Stimulated activated CD4-positive, alpha-beta T cell treated with anti-CD3 and anti-CD28 coated beads, Interleukin-15, amount 100 ng/mL, for 48 hours (primary cell): ENCODE data around the gene RAPGEF4.
"Not testable (repeated sequence)": the region's sequence is repeated elsewhere in the genome, so short reads cannot be mapped to it uniquely, and the experiment has no call there.

Experiments used
- DNase-seq, 2 donors: peaks; one replicate each; pipeline ENCODE4 v3.0.0-alpha.2; 2020; ENCODE audit warnings: low read depth in 2 of 2

RAPGEF4 gene

GRCh38 chr2:172774302-172774701 is 38.7 kb downstream of the RAPGEF4 start:
- no peak for DNase-seq

GRCh38 chr2:172775319-172775718 is 39.7 kb downstream of the RAPGEF4 start:
- no peak for DNase-seq

- DNase-seq: no peak
Measured at GRCh38 chr2:172777431-172777830, 41.8 kb downstream of the RAPGEF4 start.

GRCh38 chr2:172782506-172783164 is 47.0 kb downstream of the RAPGEF4 start:
- DNase-seq: no peak

- no peak for DNase-seq
Measured at GRCh38 chr2:172783165-172783898, 47.7 kb downstream of the RAPGEF4 start.

DNA sequence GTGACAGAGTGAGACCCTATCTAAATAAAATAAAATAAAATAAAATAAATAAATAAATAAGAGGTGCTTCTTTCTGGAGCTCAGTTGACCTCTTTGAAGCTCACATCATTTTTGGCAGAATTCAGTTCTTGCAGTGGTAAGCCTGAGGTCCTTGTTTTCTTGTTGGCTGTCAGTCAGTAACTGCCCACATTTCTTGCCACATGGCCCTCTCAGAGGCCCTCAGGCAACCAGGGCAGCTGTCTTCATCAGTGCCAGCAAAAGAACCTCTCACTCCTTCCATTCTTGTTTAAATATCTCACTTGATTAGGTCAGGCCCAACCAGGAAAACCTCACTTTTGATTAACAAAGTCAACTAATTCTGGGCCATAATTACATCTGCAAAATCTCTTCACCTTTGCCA is 53.2 kb downstream of the RAPGEF4 start:
- no peak for DNase-seq

DNA sequence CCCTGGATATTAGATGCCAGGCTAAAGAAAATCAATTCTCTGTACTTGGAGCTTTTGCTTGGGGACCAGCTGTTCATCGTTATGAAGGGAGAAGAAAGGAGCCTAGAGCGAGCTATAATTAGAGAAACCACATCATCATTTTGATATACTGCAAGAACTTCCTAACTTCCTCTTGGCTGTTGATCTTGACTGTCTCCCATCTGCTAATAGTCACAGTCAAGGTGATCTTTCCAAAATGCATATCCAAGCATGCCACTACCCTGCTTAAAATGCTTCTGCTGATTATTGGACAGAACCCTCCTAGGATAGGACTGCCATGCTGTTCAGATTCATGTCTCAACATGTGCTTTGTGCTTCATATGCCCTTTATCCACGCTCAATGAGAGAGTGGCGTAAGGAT is 54.8 kb downstream of the RAPGEF4 start:
- no peak for DNase-seq

GRCh38 chr2:172791953-172792352 is 56.3 kb downstream of the RAPGEF4 start:
- DNase-seq: no peak

GRCh38 chr2:172792711-172793110 is 57.1 kb downstream of the RAPGEF4 start:
- DNase-seq: no peak

- DNase-seq: not testable (repeated sequence)
Measured at GRCh38 chr2:172803308-172803707, 67.7 kb downstream of the RAPGEF4 start.

- DNase-seq: no peak
Measured at GRCh38 chr2:172804423-172804822, 68.8 kb downstream of the RAPGEF4 start.

GRCh38 chr2:172806493-172806892 is 70.8 kb downstream of the RAPGEF4 start:
- DNase-seq: no peak

- no peak for DNase-seq
Measured at GRCh38 chr2:172806996-172807395, 71.4 kb downstream of the RAPGEF4 start.

DNA sequence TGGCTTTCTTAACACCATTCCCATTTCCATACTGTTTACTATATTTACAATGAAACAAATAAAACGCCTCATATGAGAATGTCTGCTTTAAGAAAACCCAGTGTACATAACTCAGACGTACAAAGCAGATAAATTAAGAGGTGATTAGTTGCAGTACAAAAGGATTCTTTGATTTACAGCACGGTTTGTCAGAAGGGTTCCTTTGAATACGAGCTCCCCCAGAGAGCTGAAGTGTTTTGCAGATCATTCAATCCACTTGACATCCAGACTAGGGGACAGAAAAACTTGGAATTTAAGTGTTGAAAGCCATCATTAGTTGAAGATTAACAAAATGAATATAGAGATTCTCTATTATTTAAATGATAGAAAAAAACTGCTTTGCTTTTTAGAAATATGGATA is 72.5 kb downstream of the RAPGEF4 start:
- no peak for DNase-seq

- DNase-seq: no peak
Measured at GRCh38 chr2:172811027-172811426, 75.4 kb downstream of the RAPGEF4 start.

GRCh38 chr2:172812158-172812744 is 76.6 kb downstream of the RAPGEF4 start:
- no peak for DNase-seq

DNA sequence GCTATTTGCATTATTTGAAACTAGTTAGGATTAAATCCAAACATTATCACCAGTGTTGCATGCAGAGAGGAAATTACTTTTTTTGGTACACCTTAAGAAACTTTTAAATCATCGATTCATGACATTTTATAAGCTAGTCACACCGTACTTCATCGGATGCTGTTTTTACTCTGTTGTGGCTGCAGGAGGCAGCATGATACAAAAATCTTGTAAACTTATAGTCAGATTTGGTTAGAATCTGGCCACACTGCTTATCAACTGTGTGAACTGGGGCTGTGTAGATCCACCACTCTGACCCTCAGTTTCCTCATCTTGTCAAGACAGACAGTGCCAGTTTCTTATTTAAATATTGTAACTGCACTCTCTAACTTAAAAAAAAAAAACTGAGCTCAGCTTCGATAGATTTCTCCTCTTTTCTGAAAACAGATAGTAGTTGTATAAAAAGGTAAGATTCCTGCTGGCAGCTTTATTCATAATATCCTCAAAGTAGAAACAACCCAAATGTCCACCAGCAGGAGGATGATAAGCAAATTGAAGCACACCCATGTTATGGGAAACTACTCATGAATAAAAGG is 77.8 kb downstream of the RAPGEF4 start:
- DNase-seq: no peak

DNA sequence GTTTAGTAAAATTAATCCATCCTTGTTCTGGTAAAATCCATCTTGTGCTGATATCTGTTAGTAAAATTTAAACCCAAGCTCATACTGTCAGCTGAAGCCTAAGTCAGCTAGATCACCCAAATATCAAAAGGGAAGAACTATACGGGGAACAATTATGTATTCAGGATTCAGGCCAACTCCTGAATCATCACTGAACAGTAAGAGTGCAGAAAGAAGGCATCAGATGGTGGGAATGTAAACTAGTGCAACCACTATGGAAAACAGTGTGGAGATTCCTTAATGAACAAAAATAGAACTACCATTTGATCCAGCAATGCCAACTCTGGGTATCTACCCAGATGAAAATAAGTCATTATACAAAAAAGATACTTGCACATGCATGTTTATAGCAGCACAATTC is 81.8 kb downstream of the RAPGEF4 start:
- DNase-seq: no peak

DNA sequence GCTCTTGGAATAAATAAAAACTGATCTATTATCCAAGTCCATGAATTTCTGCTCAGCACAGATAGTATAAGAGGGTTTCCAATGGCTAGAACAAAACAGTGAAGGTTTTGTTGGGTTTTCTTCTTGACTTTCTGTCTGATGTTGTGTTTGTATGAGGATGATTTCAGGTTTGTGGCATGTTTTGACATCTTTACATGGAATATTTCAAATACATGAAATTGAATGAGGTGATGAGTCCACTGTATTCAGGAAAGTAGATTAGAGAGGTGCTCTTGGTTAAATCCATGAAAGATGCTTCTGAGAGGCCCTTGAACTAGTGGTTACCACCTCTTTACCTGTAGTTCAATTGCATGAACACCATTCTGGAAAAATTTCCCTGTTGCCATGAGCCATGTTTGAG is 84.3 kb downstream of the RAPGEF4 start:
- no peak for DNase-seq

DNA sequence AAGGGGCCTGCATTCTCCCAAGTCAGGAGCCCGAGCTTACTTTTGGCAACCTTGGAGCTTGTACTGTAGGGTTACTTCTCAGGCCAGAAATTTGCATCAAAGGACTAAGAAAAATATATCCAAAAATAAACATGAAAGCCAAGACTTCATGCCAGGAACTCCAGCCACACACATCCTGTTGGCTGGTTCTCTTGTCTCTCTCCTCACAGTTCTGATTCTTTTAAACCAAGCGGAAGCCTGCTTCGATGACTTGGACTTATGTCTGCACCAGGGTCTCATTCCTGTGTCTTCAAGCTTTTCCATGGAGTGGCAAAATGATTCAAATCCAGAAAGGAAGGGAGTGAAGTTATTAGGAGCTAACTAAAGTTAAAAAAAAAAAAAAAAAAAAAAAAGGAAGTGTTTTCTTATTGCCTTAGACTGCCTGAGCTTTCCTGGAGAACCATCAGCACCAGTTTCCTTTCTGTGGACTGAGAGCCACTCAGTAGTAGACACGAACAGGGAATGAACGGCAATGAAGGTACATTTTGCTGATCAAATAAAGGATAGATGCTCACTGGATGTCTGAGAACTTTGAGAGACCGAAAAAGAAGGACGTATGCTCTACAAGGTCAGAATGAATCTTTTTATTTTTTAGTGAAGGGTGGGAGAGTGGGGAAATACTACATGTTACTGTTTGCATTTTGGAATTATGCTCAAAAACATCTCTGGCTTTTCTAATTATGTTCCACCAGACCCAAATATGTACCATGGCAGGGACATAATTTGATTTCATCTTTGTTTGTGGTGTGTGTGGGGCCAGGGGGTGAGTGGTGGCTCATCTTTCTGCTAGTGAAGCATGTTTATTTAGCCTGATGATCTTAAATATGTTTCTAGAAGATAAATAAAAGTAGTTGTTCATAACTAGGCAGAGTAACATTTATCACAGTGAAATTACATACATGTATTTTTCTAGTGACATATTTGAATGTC is 86.0 kb downstream of the RAPGEF4 start:
- no peak for DNase-seq

GRCh38 chr2:172822585-172822984 is 86.9 kb downstream of the RAPGEF4 start:
- no peak for DNase-seq
